CD4-positive, alpha-beta T cell treated with Interleukin-15 for 4 hours (primary cell): ENCODE data around the gene TNNI3.

ENCODE experiments used
- DNase-seq: peaks from one replicate; pipeline ENCODE4 v3.0.0-alpha.2; 2020; ENCODE audit warnings: low spot score

TNNI3 gene

GRCh38 chr19:55157064-55157908 is at the start of gene TNNI3:
Gene TNNI3 (minus strand): TSS chr19:55157732. CDS start chr19:55157589, 143 bp downstream.
- DNase-seq, result no peak

GRCh38 chr19:55206664-55207500 is 49.4 kb upstream of the TNNI3 start:
- DNase-seq, result peak; percentile 8

GRCh38 chr19:55202199-55202598 is 44.7 kb upstream of the TNNI3 start:
- peak; percentile 6 for DNase-seq

- DNase-seq, result no peak
Measured at GRCh38 chr19:55199620-55200204, 42.2 kb upstream of the TNNI3 start.

GRCh38 chr19:55198651-55199050 is 41.1 kb upstream of the TNNI3 start:
- no peak for DNase-seq

- no peak for DNase-seq
Measured at GRCh38 chr19:55197528-55197927, 40.0 kb upstream of the TNNI3 start.

- no peak for DNase-seq
Measured at GRCh38 chr19:55196803-55197202, 39.3 kb upstream of the TNNI3 start.

- no peak for DNase-seq
Measured at GRCh38 chr19:55193481-55193880, 35.9 kb upstream of the TNNI3 start.

- DNase-seq, result no peak
Measured at GRCh38 chr19:55189403-55189835, 31.9 kb upstream of the TNNI3 start.

- DNase-seq, result no peak
Measured at GRCh38 chr19:55188625-55189024, 31.1 kb upstream of the TNNI3 start.

GRCh38 chr19:55186080-55186479 is 28.5 kb upstream of the TNNI3 start:
- no peak for DNase-seq

GRCh38 chr19:55181740-55182139 is 24.2 kb upstream of the TNNI3 start:
- DNase-seq, result no peak

GRCh38 chr19:55179606-55180484 is 22.3 kb upstream of the TNNI3 start, which contains the start of gene SYT5:
Gene SYT5 (minus strand): TSS chr19:55180289. CDS start chr19:55179041, 1,248 bp downstream.
- DNase-seq, result peak; percentile 59

- peak; percentile 92 for DNase-seq
Measured at GRCh38 chr19:55178781-55179599, 21.5 kb upstream of the TNNI3 start.

- DNase-seq, result no peak
Measured at GRCh38 chr19:55176076-55176475, 18.5 kb upstream of the TNNI3 start.

- no peak for DNase-seq
Measured at GRCh38 chr19:55175117-55175867, 17.8 kb upstream of the TNNI3 start.

- no peak for DNase-seq
Measured at GRCh38 chr19:55174425-55175116, 17.0 kb upstream of the TNNI3 start.

GRCh38 chr19:55173714-55174409 is 16.3 kb upstream of the TNNI3 start:
- peak; percentile 11 for DNase-seq
